Motor neuron (in vitro differentiated cells): Measurements from ENCODE around the gene S100B. TPM values are rescaled to one million over a fixed set of nuclear protein-coding genes. Genes with fewer than 3 reads are reported as not detected.

ENCODE experiments used
- ATAC-seq, 8 experiments: fragments of 200-7000 bp; cut with Tn5 transposase; replicated peaks in 6 of 8; 2 replicates each; pipeline ENCODE4 v1.8.0; 2021; ENCODE audit warnings: mild to moderate bottlenecking in 8 of 8, moderate library complexity in 8 of 8
- H3K27ac ChIP-seq, 2 donors: fragments of 250-450 bp; sonication (Bioruptor Pico); 2 replicates each; pipeline ENCODE4 v1.9.0; 2021; ENCODE audit warnings: antibody characterized with exemption in 2 of 2, mild to moderate bottlenecking in 2 of 2, moderate library complexity in 1 of 2
- H3K4me1 ChIP-seq, 2 donors: fragments of 250-450 bp; sonication (Bioruptor Pico); replicated peaks in 1 of 2; 2 replicates each; pipeline ENCODE4 v1.6.1; 2021; ENCODE audit warnings: antibody characterized with exemption in 2 of 2, mild to moderate bottlenecking in 2 of 2, moderate library complexity in 1 of 2
- H3K4me3 ChIP-seq, 5 donors: fragments of 250-450 bp; sonication (Bioruptor Pico); 2 replicates each; pipeline ENCODE4 v1.9.0; 2021; ENCODE audit warnings: antibody characterized with exemption in 5 of 5, mild to moderate bottlenecking in 5 of 5, moderate library complexity in 4 of 5
- WGBS, 10 experiments: fragments of 450-650 bp; shearing (Covaris generic); methylation state at CpG; one replicate each; pipeline ENCODE4 v1.0.0; 2022; 5-methylcytosine and 5-hydroxymethylcytosine counted together
- in situ Hi-C, 9 experiments: fragments of 400-800 bp; cut with MboI; loops; one replicate each; pipeline ENCODE4 v1.15.0; 2021; ENCODE audit warnings: low sequenced_read_pairs in 9 of 9, low pct_unique_long_range_greater_than_20kb in 2 of 9; ENCODE audit not compliant: unreplicated experiment in 9 of 9
- total RNA-seq, 8 experiments: library from RNA; unstranded; fragments of 300-600 nt; gene quantifications; 2 replicates each; pipeline versions ENCODE4 v1.2.3 to v1.2.4, GENCODE V29; 2022

S100B gene
- total RNA-seq, 8 experiments from 2014 or later: 0.71 to 144 (median 1.5) TPM

DNA sequence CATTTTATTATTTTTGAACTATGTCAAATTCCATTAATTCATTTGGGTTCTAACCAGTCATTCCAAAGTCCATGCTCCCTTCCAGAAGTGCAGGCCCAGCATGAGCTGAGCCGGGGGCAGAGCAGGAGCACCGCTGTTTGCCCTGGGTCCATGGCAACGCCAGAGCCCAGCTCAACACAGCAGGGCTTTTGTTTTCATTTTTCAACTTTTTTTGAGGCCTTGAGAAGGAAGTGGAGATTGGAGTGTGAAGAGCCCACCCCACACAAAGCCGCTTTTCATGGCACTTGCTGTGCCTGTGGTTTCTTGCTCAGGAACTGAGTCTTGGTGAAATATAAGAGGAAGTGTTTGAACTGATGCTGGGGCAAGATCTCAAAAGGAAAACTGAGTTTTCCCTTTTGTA, 17.3 kb upstream of the S100B start:
- in situ Hi-C loops: no loop called here
- Histone ChIP-seq H3K4me1 (peaks cover 3 to 17% of the 10 kb centered on the region in 2 donors), H3K27ac (no peak overlapping the region), H3K4me3 (no peak overlapping the region)
- peak in 5 of 8 experiments; percentile 94 to 97 (median 96) for ATAC-seq
- 0 to 89% (median 40%) methylated on average over 1 to 4 of the region's 4 CpGs; no CpG with 5 or more reads in 1 of the 10 experiments for WGBS, 10 experiments

DNA sequence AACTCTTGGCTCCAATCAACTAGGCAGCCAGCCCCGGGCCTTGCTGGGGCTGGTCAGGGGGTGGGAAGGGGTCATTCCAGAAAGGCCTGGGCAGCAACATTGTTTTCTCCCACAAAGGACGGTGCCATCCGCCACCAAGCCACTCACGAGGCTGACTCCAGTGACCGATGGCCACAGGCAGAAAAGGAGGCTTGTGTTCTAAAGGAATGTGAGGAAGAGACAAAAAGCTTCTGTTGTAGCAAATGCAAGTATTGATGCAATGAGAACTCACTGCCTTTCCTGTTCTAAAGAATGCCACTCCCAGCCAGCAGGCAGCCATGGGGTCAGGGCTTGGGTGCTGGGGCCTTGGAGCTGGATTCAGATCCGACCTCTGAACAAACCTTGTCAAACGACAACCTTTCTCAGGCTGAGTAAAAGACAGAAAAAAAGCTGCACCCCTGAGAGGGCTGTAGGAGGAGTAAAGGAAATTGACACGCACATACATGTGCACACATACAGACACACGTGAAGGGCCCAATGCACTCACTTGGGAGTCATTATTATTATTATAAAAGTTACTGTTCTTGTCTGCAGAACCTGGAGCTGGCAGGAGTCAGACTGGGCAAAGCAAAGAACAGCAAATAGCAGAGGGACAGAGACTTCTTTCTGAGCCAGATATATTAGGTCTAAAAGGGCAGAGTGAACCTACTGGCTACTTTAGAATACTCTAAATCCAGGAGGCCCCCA, 16.7 kb upstream of the S100B start:
- Histone ChIP-seq H3K4me3 (no peak overlapping the region), H3K27ac (peak overlapping the region in 1 of 2 donors; percentile 65), H3K4me1 (peaks cover 3 to 17% of the 10 kb centered on the region in 2 donors)
- 40 to 90% (median 57%) methylated on average over 1 to 8 of the region's 9 CpGs; no CpG with 5 or more reads in 2 of the 10 experiments for WGBS, 10 experiments
- in situ Hi-C loops: no loop called here
- ATAC-seq: peak in 5 of 8 experiments; percentile 9 to 45 (median 36)

DNA sequence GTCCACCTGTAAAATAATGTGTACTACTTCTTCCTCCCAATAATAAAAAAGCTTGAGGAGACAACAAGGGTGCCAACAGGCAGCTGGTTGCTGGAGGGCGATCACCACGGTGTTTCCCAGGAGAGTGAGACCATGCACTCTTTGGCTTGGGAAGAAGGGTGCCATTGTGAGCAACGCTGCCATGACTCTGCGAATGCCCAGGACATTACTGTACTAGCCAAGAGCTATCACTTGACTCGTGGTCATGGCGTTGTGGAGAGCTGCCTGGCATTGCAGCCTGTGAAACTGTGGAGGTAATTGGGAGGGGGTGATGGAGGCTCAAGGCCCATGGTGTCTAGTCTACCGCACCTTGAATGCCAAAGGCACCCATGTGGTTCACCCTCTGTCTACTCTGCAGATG, 16.0 kb upstream of the S100B start:
- H3K27ac ChIP-seq: no peak overlapping the region

GRCh38 chr21:46619846-46620245, 15.0 kb upstream of the S100B start:
- peaks cover 3 to 17% of the 10 kb centered on the region in 2 donors for H3K4me1 ChIP-seq
- WGBS, 10 experiments: 80 to 100% (median 93%) methylated on average over 1 to 2 of the region's 2 CpGs; no CpG with 5 or more reads in 6 of the 10 experiments
- ATAC-seq: no peak
- no peak overlapping the region for H3K4me3 ChIP-seq
- H3K27ac ChIP-seq: no peak overlapping the region
- in situ Hi-C loops: no loop called here

More for the DNA sequence above, 16.0 kb upstream of the S100B start:
- WGBS, 10 experiments: 53 to 100% (median 90%) methylated on average over 1 to 5 of the region's 7 CpGs; no CpG with 5 or more reads in 3 of the 10 experiments
- Histone ChIP-seq H3K4me1 (peaks cover 3 to 17% of the 10 kb centered on the region in 2 donors), H3K4me3 (no peak overlapping the region)
- peak in 1 of 8 experiments; percentile 14 for ATAC-seq
- in situ Hi-C loops: no loop called here

DNA sequence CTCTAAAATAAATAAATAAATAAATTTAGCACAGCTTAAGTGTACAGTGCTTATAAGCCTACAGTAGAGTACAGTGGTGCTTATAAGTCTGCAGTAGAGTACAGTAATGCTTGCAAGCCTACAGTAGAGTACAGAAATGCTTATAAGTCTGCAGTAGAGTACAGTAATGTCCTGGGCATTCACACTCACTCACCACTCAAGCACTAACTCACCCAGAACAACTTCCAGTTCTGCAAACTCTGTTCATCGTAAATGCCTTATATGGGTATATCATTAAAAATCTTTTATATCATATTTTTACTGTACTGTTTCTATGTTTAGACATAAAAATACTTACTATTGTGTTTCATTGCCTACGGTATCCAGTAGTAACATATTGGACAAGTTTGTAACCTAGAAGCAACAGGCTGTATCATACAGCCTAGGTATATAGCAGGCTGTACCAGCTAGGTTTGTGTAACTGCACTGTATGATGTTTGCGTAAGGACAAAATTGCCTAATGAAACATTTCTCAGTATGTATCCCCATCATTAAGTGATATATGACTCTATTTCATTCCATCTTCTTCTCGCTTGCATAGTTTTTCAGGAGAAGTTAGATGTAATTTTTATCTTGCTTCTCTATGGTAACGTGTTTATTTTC, 14.0 kb upstream of the S100B start:
- WGBS, 10 experiments: 62 to 100% (median 96%) methylated on average over 1 to 5 of the region's 5 CpGs
- in situ Hi-C loops: no loop called here
- no peak overlapping the region for H3K4me3 ChIP-seq
- ATAC-seq: no peak
- H3K27ac ChIP-seq: no peak overlapping the region
- peaks cover 3 to 17% of the 10 kb centered on the region in 2 donors for H3K4me1 ChIP-seq

DNA sequence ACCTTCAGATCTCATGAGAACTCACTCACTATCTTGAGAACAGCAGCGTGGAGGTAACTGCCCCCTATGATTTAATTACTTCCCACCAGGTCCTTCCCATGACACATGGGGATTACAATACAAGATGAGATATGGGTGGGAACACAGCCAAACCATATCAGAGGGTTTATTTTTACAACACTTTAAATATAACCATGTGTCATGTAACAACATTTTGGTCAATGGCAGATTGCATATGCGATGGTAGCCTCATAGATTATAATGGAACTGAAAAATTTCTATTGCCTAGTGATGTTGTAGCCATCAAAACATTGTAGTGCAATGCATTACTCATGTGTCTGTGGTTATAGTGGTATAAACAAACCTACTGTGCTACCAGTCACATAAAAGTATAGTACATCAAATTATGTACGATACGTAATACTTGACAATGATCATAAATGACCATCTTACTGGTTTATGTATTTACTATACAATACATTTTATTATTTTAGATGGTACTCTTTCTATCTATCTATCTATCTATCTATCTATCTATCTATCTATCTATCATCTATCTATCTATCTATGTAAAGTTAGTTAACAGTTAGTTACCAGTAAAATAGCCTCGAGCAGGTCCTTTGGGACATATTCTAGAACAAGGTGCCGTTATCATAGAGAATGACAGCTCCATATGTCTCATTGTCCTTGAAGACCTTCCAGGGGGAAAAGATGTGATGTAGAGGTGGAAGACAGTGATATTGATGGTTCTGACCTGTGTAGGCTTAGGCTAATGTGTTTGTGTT, 12.6 kb upstream of the S100B start:
- Histone ChIP-seq H3K4me3 (no peak overlapping the region), H3K27ac (no peak overlapping the region), H3K4me1 (peaks cover 2 to 11% of the 10 kb centered on the region in 2 donors)
- in situ Hi-C loops: no loop called here
- ATAC-seq: peak in 1 of 8 experiments; percentile 34
- WGBS, 10 experiments: 45 to 100% (median 80%) methylated on average over 2 to 6 of the region's 6 CpGs

DNA sequence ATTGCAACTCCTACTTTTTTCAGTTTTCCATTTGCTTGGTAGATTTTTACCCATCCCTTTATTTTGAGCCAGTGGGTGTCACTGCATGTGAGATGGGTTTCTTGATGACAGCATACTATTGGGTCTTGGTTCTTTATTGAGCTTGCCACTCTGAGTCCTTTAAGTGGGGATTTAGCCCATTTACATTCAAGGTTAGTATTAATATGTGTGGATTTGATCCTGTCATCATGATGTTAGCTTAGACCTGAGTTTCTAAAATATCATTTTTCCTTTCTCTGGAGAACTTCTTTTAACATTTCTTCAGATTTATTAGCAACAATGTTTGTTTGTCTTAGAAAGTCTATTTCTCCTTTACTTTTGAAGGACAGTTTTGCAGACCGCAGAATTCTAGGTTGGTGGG, 11.8 kb upstream of the S100B start:
- in situ Hi-C loops: no loop called here
- H3K4me1 ChIP-seq: peaks cover 0 to 7% of the 10 kb centered on the region in 2 donors
- WGBS, 10 experiments: 18 to 100% (median 91%) methylated on average over 1 of the region's 1 CpG; no CpG with 5 or more reads in 4 of the 10 experiments
- ATAC-seq: no peak
- no peak overlapping the region for H3K27ac ChIP-seq
- no peak overlapping the region for H3K4me3 ChIP-seq

- in situ Hi-C loops: no loop called here
- Histone ChIP-seq H3K27ac (no peak overlapping the region), H3K4me1 (peaks cover 0 to under 1% of the 10 kb centered on the region in 2 donors), H3K4me3 (no peak overlapping the region)
- WGBS, 10 experiments: 72 to 93% (median 85%) methylated on average over 1 to 2 of the region's 2 CpGs; no CpG with 5 or more reads in 4 of the 10 experiments
- ATAC-seq: peak in 3 of 8 experiments; percentile 51 to 74 (median 52)
Observed at GRCh38 chr21:46616050-46616449, 11.2 kb upstream of the S100B start.

- WGBS, 10 experiments: 67 to 100% (median 81%) methylated on average over 2 to 6 of the region's 6 CpGs
- H3K4me3 ChIP-seq: no peak overlapping the region
- no peak for ATAC-seq
- H3K4me1 ChIP-seq: no peaks in the 10 kb centered on the region
- no peak overlapping the region for H3K27ac ChIP-seq
- in situ Hi-C loops: no loop called here
Observed at GRCh38 chr21:46613391-46613790, 8.5 kb upstream of the S100B start.

DNA sequence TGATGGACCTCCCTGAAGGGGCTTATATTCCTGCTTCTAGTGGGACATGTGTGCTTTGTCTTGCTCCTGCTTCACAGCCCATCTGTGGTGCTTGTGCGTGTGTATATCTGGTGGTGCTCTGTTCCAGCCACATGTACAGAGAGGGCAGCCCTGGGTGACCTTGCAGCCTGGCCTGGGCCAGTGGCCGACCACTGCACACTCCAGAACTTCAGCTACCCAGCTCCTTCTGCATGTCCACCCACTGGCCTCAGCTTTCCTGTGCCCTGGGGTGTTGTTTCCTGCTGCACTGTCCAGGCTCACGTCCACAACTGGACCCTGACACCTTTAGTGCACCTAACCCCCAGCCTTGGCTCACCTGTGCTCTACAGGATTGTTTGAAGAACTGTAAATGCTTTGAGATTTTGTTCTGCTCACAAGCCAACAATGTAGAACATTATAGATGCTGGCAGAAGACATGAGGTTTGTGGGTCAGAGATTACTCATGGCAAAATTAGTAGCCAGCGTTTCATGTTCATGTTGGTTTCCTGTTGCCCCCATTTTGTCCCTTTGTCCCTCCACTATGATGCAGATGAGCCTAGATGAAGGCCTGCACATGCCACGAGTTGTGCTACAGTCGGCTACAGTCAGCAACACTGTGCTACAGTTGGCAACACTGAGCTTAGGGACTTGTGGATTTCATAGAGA, 5.3 kb upstream of the S100B start:
- Histone ChIP-seq H3K4me3 (no peak overlapping the region), H3K4me1 (peaks cover 6 to 7% of the 10 kb centered on the region in 2 donors), H3K27ac (no peak overlapping the region)
- WGBS, 10 experiments: 20 to 92% (median 67%) methylated on average over 1 to 4 of the region's 6 CpGs; no CpG with 5 or more reads in 1 of the 10 experiments
- ATAC-seq: no peak
- in situ Hi-C loops: no loop called here

- in situ Hi-C loops: no loop called here
- Histone ChIP-seq H3K4me1 (peaks cover 15 to 18% of the 10 kb centered on the region in 2 donors), H3K4me3 (no peak overlapping the region), H3K27ac (no peak overlapping the region)
- 59 to 100% (median 74%) methylated on average over 1 to 3 of the region's 3 CpGs; no CpG with 5 or more reads in 2 of the 10 experiments for WGBS, 10 experiments
- no peak for ATAC-seq
Observed at GRCh38 chr21:46608672-46609111, 3.8 kb upstream of the S100B start.

- H3K4me1 ChIP-seq: peaks cover 19 to 23% of the 10 kb centered on the region in 2 donors
- H3K27ac ChIP-seq: no peak overlapping the region
- 40 to 90% (median 72%) methylated on average over 1 to 2 of the region's 2 CpGs; no CpG with 5 or more reads in 5 of the 10 experiments for WGBS, 10 experiments
- in situ Hi-C loops: no loop called here
- H3K4me3 ChIP-seq: no peak overlapping the region
- no peak for ATAC-seq
Observed at GRCh38 chr21:46607636-46608035, 2.8 kb upstream of the S100B start.
